ENCODE results near the gene FAM20C.
A peak's percentile ranks its signal among the peaks of the same experiment; 100 is the strongest.

FAM20C gene

GRCh38 chr7:188727-189500 lies 3.5 kb upstream of the FAM20C start:
- Mint-ChIP-seq H3K27me3 (peaks cover 33% of the 10 kb centered on the region), H3K4me3 (no peak overlapping the region), H3K27ac (no peak overlapping the region), H3K36me3 (no peaks in the 10 kb centered on the region), H3K4me1 (peaks cover 3% of the 10 kb centered on the region), H3K9me3 (no peaks in the 10 kb centered on the region)
- DNase-seq: no peak
- CTCF ChIA-PET: no interaction called here

- Mint-ChIP-seq H3K4me1 (peaks cover 3% of the 10 kb centered on the region), H3K9me3 (no peaks in the 10 kb centered on the region), H3K4me3 (no peak overlapping the region), H3K27me3 (peaks cover 41% of the 10 kb centered on the region), H3K27ac (no peak overlapping the region), H3K36me3 (no peaks in the 10 kb centered on the region)
- CTCF ChIA-PET: no interaction called here
- DNase-seq: no peak
Observed at GRCh38 chr7:189719-190118, 2.7 kb upstream of the FAM20C start.

- no peak overlapping the region for H3K4me3 Mint-ChIP-seq
- H3K27ac Mint-ChIP-seq: no peak overlapping the region
- DNase-seq: no peak
- no peaks in the 10 kb centered on the region for H3K9me3 Mint-ChIP-seq
- peaks cover 3% of the 10 kb centered on the region for H3K4me1 Mint-ChIP-seq
- CTCF ChIA-PET: no interaction called here
- no peaks in the 10 kb centered on the region for H3K36me3 Mint-ChIP-seq
- H3K27me3 Mint-ChIP-seq: peaks cover 45% of the 10 kb centered on the region
Observed at GRCh38 chr7:190196-190595, 2.2 kb upstream of the FAM20C start.

GRCh38 chr7:191105-191980 lies 1.0 kb upstream of the FAM20C start:
- CTCF ChIA-PET: no interaction called here

GRCh38 chr7:192701-193480 lies 520 bp downstream of the FAM20C start:
- Mint-ChIP-seq H3K36me3 (no peaks in the 10 kb centered on the region), H3K4me1 (peaks cover 3% of the 10 kb centered on the region), H3K27me3 (peaks cover 68% of the 10 kb centered on the region), H3K9me3 (no peaks in the 10 kb centered on the region), H3K27ac (no peak overlapping the region), H3K4me3 (no peak overlapping the region)
- no peak for DNase-seq
- CTCF ChIA-PET: no interaction called here

More at GRCh38 chr7:191105-191980, 1.0 kb upstream of the FAM20C start:
- DNase-seq: peak; percentile 25
- Mint-ChIP-seq H3K27ac (no peak overlapping the region), H3K27me3 (peaks cover 57% of the 10 kb centered on the region), H3K4me3 (peak overlapping the region; percentile 65), H3K4me1 (peaks cover 3% of the 10 kb centered on the region), H3K9me3 (no peaks in the 10 kb centered on the region), H3K36me3 (no peaks in the 10 kb centered on the region)

GRCh38 chr7:193481-194251 lies 1.3 kb downstream of the FAM20C start:
- CTCF ChIA-PET: no interaction called here
- H3K4me1 Mint-ChIP-seq: peaks cover 3% of the 10 kb centered on the region
- H3K27me3 Mint-ChIP-seq: peaks cover 68% of the 10 kb centered on the region
- H3K4me3 Mint-ChIP-seq: peak overlapping the region; percentile 16
- no peak overlapping the region for H3K27ac Mint-ChIP-seq
- no peaks in the 10 kb centered on the region for H3K36me3 Mint-ChIP-seq
- no peak for DNase-seq
- H3K9me3 Mint-ChIP-seq: no peaks in the 10 kb centered on the region

GRCh38 chr7:194252-195009 lies 2.1 kb downstream of the FAM20C start:
- CTCF ChIA-PET: no interaction called here
- no peak for DNase-seq
- Mint-ChIP-seq H3K27ac (no peak overlapping the region), H3K27me3 (peaks cover 65% of the 10 kb centered on the region), H3K4me3 (no peak overlapping the region), H3K36me3 (no peaks in the 10 kb centered on the region), H3K4me1 (peaks cover 3% of the 10 kb centered on the region), H3K9me3 (no peaks in the 10 kb centered on the region)

GRCh38 chr7:195010-195829 lies 2.8 kb downstream of the FAM20C start:
- no peak overlapping the region for H3K27ac Mint-ChIP-seq
- H3K9me3 Mint-ChIP-seq: no peaks in the 10 kb centered on the region
- DNase-seq: no peak
- CTCF ChIA-PET: no interaction called here
- peaks cover 3% of the 10 kb centered on the region for H3K4me1 Mint-ChIP-seq
- no peaks in the 10 kb centered on the region for H3K36me3 Mint-ChIP-seq
- no peak overlapping the region for H3K4me3 Mint-ChIP-seq
- H3K27me3 Mint-ChIP-seq: peaks cover 63% of the 10 kb centered on the region

GRCh38 chr7:195830-196128 lies 3.4 kb downstream of the FAM20C start:
- H3K4me3 Mint-ChIP-seq: no peak overlapping the region
- CTCF ChIA-PET: no interaction called here
- H3K4me1 Mint-ChIP-seq: peaks cover 3% of the 10 kb centered on the region
- peaks cover 58% of the 10 kb centered on the region for H3K27me3 Mint-ChIP-seq
- DNase-seq: no peak
- H3K36me3 Mint-ChIP-seq: no peaks in the 10 kb centered on the region
- H3K27ac Mint-ChIP-seq: no peak overlapping the region
- no peaks in the 10 kb centered on the region for H3K9me3 Mint-ChIP-seq

GRCh38 chr7:196283-196682 lies 3.9 kb downstream of the FAM20C start:
- DNase-seq: no peak
- Mint-ChIP-seq H3K27ac (no peak overlapping the region), H3K4me1 (peaks cover 3% of the 10 kb centered on the region), H3K27me3 (peaks cover 53% of the 10 kb centered on the region), H3K36me3 (no peaks in the 10 kb centered on the region), H3K4me3 (no peak overlapping the region), H3K9me3 (no peaks in the 10 kb centered on the region)
- CTCF ChIA-PET: no interaction called here

GRCh38 chr7:196778-197321 lies 4.5 kb downstream of the FAM20C start:
- H3K4me3 Mint-ChIP-seq: no peak overlapping the region
- no peaks in the 10 kb centered on the region for H3K4me1 Mint-ChIP-seq
- CTCF ChIA-PET: no interaction called here
- H3K9me3 Mint-ChIP-seq: no peaks in the 10 kb centered on the region
- DNase-seq: no peak
- no peaks in the 10 kb centered on the region for H3K36me3 Mint-ChIP-seq
- H3K27ac Mint-ChIP-seq: no peak overlapping the region
- peaks cover 47% of the 10 kb centered on the region for H3K27me3 Mint-ChIP-seq

- Mint-ChIP-seq H3K4me1 (no peaks in the 10 kb centered on the region), H3K9me3 (no peaks in the 10 kb centered on the region), H3K27me3 (peaks cover 43% of the 10 kb centered on the region), H3K4me3 (no peak overlapping the region), H3K27ac (no peak overlapping the region), H3K36me3 (no peaks in the 10 kb centered on the region)
- CTCF ChIA-PET: no interaction called here
- DNase-seq: no peak
Observed at GRCh38 chr7:197413-198335, 5.3 kb downstream of the FAM20C start.

Data from activated naive CD4-positive, alpha-beta T cell treated with anti-CD3 and anti-CD28 coated beads, Interleukin-2, amount 10 ng/mL, durations not matched to agents 7 days and 5 days (primary cell).